ENCODE results near the gene GALNT9. TPM values are rescaled to one million over a fixed set of nuclear protein-coding genes. Genes with fewer than 3 reads are reported as not detected.
"Not testable (repeated sequence)": the region's sequence is repeated elsewhere in the genome, so short reads cannot be mapped to it uniquely, and the experiment has no call there.

The GALNT9 gene
- total RNA-seq, 2 donors from 2014 or later = 4.0 to 10.8 TPM

GRCh38 chr12:132359971-132360370 is 30.6 kb upstream of the GALNT9 start:
- H3K27ac ChIP-seq = no peak overlapping the region
- DNase-seq (ENCODE audit: low spot score) = no peak
- no peaks in the 10 kb centered on the region for H3K9me3 ChIP-seq
- no peaks in the 10 kb centered on the region for H3K4me1 ChIP-seq
- no peaks in the 10 kb centered on the region for H3K36me3 ChIP-seq
- no peak for TF ChIP-seq CTCF (IDR thresholded peaks at IDR 0.05)
- no peaks in the 10 kb centered on the region for H3K27me3 ChIP-seq
- H3K4me3 ChIP-seq = no peak overlapping the region

- H3K36me3 ChIP-seq = no peaks in the 10 kb centered on the region
- H3K4me1 ChIP-seq = no peaks in the 10 kb centered on the region
- H3K9me3 ChIP-seq = no peaks in the 10 kb centered on the region
- TF ChIP-seq CTCF (IDR thresholded peaks at IDR 0.05) = no peak
- H3K27ac ChIP-seq = no peak overlapping the region
- DNase-seq (ENCODE audit: low spot score) = no peak
- no peak overlapping the region for H3K4me3 ChIP-seq
- H3K27me3 ChIP-seq = no peaks in the 10 kb centered on the region
These were observed 30.2 kb upstream of the GALNT9 start for GRCh38 chr12:132359551-132359950.

- not testable (repeated sequence) for H3K27me3 ChIP-seq; H3K36me3 ChIP-seq; H3K4me3 ChIP-seq; H3K4me1 ChIP-seq; DNase-seq (ENCODE audit: low spot score); H3K9me3 ChIP-seq; H3K27ac ChIP-seq
These were observed 29.1 kb upstream of the GALNT9 start for GRCh38 chr12:132358241-132359225.

GRCh38 chr12:132357623-132358186 is 28.3 kb upstream of the GALNT9 start:
- no peak for DNase-seq (ENCODE audit: low spot score)
- no peak overlapping the region for H3K4me3 ChIP-seq
- no peaks in the 10 kb centered on the region for H3K36me3 ChIP-seq
- TF ChIP-seq CTCF (IDR thresholded peaks at IDR 0.05) = no peak
- no peak overlapping the region for H3K27ac ChIP-seq
- H3K27me3 ChIP-seq = no peaks in the 10 kb centered on the region
- no peaks in the 10 kb centered on the region for H3K4me1 ChIP-seq
- no peaks in the 10 kb centered on the region for H3K9me3 ChIP-seq

- H3K27me3 ChIP-seq = no peaks in the 10 kb centered on the region
- H3K36me3 ChIP-seq = no peaks in the 10 kb centered on the region
- no peak for DNase-seq (ENCODE audit: low spot score)
- H3K9me3 ChIP-seq = no peaks in the 10 kb centered on the region
- TF ChIP-seq CTCF (IDR thresholded peaks at IDR 0.05) = no peak
- H3K27ac ChIP-seq = no peak overlapping the region
- H3K4me3 ChIP-seq = no peak overlapping the region
- H3K4me1 ChIP-seq = no peaks in the 10 kb centered on the region
These were observed 27.6 kb upstream of the GALNT9 start for GRCh38 chr12:132356691-132357622.
